Measurements from ENCODE around the gene SCMH1.

- no peak for TF ChIP-seq POLR2A (IDR thresholded peaks at IDR 0.05; ENCODE audit: low read depth, low read length)
- no peak for TF ChIP-seq USF2 (IDR thresholded peaks at IDR 0.05; ENCODE audit: low read depth, low read length)
- no peak for TF ChIP-seq RAD21 (IDR thresholded peaks at IDR 0.05; ENCODE audit: low read length)
- no peak for TF ChIP-seq CTCF (conservative IDR thresholded peaks at IDR 0.05; ENCODE audit: low read depth, low read length)
- no peak for TF ChIP-seq NFE2L2 (IDR thresholded peaks at IDR 0.05; ENCODE audit: low read depth, low read length)
- TF ChIP-seq BHLHE40 (IDR thresholded peaks at IDR 0.05; ENCODE audit: low read depth, low read length), result no peak
- TF ChIP-seq RCOR1 (IDR thresholded peaks at IDR 0.05; ENCODE audit: insufficient replicate concordance, low read length), result no peak
- no peak for TF ChIP-seq MXI1 (IDR thresholded peaks at IDR 0.05; ENCODE audit: borderline replicate concordance, low read depth, low read length)
- TF ChIP-seq CEBPB (IDR thresholded peaks at IDR 0.05; ENCODE audit: low read depth, low read length), result no peak
- no peak for TF ChIP-seq ELK1 (IDR thresholded peaks at IDR 0.05; ENCODE audit: borderline replicate concordance, low read depth, low read length)
- TF ChIP-seq SMC3 (IDR thresholded peaks at IDR 0.05; ENCODE audit: low read depth, low read length), result no peak
- no peak for TF ChIP-seq MAZ (IDR thresholded peaks at IDR 0.05; ENCODE audit: borderline replicate concordance, low read depth, low read length)
- TF ChIP-seq RFX5 (IDR thresholded peaks at IDR 0.05; ENCODE audit: low read depth, low read length), result no peak
Observed at GRCh38 chr1:41291195-41291594, 49.1 kb upstream of the SCMH1 start.

Data from IMR-90 (cell line).